Ascending aorta (tissue), 2 donors: Measurements from ENCODE around the gene ATP6V1B1. TPM values are rescaled to one million over a fixed set of nuclear protein-coding genes. Genes with fewer than 3 reads are reported as not detected.

Experiments used
- DNase-seq, 2 donors: peaks; one replicate each; pipeline ENCODE4 v3.0.0-alpha.2; 2019; ENCODE audit warnings: low spot score in 2 of 2
- H3K27ac ChIP-seq, 2 donors: fragments of 200-600 bp; sonication (generic); one replicate each; pipeline ENCODE4 v1.5.1; 2016 to 2017; ENCODE audit warnings: mild to moderate bottlenecking in 1 of 2
- H3K27me3 ChIP-seq: fragments of 200-600 bp; sonication (generic); one replicate; pipeline ENCODE4 v1.5.1; 2017
- H3K36me3 ChIP-seq, 2 donors: fragments of 200-600 bp; sonication (generic); one replicate each; pipeline ENCODE4 v1.5.1; 2016
- H3K4me1 ChIP-seq, 2 donors: fragments of 200-600 bp; sonication (generic); one replicate each; pipeline ENCODE4 v1.5.1; 2016 to 2017; ENCODE audit warnings: mild to moderate bottlenecking in 1 of 2
- H3K4me3 ChIP-seq, 2 donors: fragments of 200-600 bp; sonication (generic); one replicate each; pipeline ENCODE4 v1.5.1; 2016 to 2017; ENCODE audit warnings: mild to moderate bottlenecking in 1 of 2
- H3K9me3 ChIP-seq, 2 donors: fragments of 200-600 bp; sonication (generic); one replicate each; pipeline ENCODE4 v1.5.1; 2016
- intact Hi-C: fragments of 100-400 bp; cut with DNase I; formaldehyde crosslinking; loops from one replicate; pipeline ENCODE4 v1.15.1; 2023
- total RNA-seq: library from RNA; depleted of rRNA; stranded (reverse); fragments of >200 nt; gene quantifications from one replicate; pipeline ENCODE4 v1.1.0, GENCODE V29; 2016
- TF ChIP-seq, protein P1 (sequence below), 3 experiments: fragments of 200-600 bp in 2 of 3; fragments of 450-650 bp in 1 of 3; sonication (generic) in 2 of 3; IDR thresholded peaks; one replicate each; pipeline ENCODE4 v1.5.1; 2016 to 2019; ENCODE audit warnings: antibody characterized with exemption in 3 of 3, mild to moderate bottlenecking in 1 of 3, moderate library complexity in 1 of 3

ATP6V1B1 gene
- total RNA-seq, 1 donor from 2014 or later = not detected

DNA sequence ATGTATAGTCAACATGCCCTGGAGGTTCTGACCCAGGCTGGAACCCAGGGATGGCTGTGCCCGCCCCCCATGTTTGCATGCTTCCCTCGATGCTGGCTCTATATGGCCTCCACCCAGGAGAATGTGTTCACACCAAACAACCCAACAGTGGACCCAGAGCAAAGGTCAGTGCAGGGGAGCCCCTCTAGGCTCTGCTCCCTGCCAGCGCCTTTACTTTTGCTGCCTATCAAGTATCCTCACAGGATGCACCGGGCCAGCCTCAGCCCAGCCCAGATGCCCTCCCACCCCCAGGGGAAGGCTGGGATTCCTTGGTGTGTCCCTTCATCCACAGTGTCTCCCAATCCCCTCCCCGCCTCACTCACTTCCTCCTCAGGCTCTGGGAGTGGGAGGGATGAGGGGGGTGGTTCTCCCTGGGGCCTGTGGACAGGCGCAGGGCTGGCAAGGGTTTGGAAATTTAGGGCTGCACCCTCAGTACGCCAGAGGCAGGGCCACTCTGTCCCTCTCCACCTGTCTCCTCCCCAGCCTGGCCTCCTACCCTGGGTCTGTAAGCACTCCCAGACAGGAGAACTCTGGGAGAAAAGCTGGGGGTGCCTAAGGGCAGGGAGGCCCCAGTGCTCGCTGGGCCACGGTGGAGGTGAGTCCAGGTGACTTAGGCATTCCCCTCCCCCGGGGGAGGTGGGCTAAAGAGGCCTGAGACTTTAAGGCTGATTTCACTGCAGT is 2.3 kb downstream of the ATP6V1B1 start:
- intact Hi-C loops = no loop called here
- H3K36me3 ChIP-seq = no peaks in the 10 kb centered on the region
- H3K9me3 ChIP-seq = no peaks in the 10 kb centered on the region
- no peaks in the 10 kb centered on the region for H3K27me3 ChIP-seq
- H3K27ac ChIP-seq = no peak overlapping the region
- no peaks in the 10 kb centered on the region for H3K4me1 ChIP-seq
- no peak for DNase-seq
- H3K4me3 ChIP-seq = no peak overlapping the region
- TF ChIP-seq, protein P1, sequence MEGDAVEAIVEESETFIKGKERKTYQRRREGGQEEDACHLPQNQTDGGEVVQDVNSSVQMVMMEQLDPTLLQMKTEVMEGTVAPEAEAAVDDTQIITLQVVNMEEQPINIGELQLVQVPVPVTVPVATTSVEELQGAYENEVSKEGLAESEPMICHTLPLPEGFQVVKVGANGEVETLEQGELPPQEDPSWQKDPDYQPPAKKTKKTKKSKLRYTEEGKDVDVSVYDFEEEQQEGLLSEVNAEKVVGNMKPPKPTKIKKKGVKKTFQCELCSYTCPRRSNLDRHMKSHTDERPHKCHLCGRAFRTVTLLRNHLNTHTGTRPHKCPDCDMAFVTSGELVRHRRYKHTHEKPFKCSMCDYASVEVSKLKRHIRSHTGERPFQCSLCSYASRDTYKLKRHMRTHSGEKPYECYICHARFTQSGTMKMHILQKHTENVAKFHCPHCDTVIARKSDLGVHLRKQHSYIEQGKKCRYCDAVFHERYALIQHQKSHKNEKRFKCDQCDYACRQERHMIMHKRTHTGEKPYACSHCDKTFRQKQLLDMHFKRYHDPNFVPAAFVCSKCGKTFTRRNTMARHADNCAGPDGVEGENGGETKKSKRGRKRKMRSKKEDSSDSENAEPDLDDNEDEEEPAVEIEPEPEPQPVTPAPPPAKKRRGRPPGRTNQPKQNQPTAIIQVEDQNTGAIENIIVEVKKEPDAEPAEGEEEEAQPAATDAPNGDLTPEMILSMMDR (IDR thresholded peaks at IDR 0.05) = no peak

DNA sequence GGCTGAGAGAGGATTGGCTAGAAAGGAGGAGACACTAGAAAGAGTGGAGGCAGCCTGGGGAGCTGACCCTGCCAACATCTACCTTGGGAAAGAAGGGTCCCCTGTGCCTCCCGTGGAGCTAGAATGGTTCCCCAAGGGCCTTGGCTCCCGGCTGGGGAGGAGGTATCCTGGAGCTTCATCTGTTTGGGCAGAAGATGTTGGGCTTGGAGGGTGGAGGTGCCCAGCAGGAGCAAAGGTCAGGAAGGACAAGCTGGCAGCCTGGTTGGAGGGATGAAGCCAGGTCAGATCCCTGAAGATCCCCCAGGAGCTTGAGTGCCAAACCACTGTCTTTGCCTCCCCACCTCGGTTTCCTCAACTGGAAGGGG is 2.9 kb downstream of the ATP6V1B1 start:
- Histone ChIP-seq H3K36me3 (no peaks in the 10 kb centered on the region), H3K27me3 (no peaks in the 10 kb centered on the region), H3K9me3 (no peaks in the 10 kb centered on the region), H3K4me3 (no peak overlapping the region), H3K4me1 (no peaks in the 10 kb centered on the region), H3K27ac (no peak overlapping the region)
- TF ChIP-seq, protein P1 (IDR thresholded peaks at IDR 0.05) = no peak
- intact Hi-C loops = no loop called here
- DNase-seq = no peak

DNA sequence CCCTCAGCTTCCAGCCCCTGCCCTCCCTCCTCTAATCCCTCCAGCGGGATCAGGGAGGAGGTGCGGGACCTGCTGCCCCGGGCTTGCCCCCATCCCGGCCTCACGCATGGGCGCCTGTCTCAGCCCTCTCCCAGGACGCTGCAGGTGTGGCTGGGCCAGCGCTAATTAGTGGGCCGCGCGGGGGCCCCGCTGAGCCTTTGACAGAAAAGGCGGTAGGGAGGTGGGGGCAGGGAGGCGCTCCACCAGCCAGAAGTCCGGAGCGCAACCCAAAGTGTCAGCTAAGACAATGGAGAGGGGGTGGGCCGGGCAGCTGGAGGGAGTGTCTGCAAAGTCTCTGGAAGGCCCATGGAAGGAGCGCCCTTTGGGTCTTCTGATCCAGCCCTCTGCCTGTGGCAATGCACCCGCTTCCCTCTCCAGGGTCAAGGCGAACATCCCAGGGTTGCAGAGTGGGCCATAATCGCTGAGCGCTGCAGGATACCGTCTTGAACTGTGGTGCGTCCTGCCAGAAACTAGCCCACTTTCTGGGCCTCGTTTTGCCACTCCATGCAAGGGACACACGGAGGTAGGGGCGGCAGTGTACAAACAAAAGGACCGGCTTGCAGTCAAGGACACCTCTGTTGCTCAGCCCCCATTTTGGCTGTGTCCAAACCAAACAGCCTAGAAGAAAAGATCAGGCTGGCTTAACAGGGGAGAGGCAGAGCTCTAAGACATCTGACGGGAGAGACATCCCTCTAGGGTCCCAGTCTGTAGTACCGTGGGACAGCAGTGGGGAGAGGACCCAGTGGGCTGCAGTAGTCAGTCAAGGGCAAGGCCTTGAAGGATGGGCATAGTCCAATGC is 3.5 kb downstream of the ATP6V1B1 start:
- Histone ChIP-seq H3K27ac (no peak overlapping the region), H3K4me1 (no peaks in the 10 kb centered on the region), H3K27me3 (no peaks in the 10 kb centered on the region), H3K9me3 (no peaks in the 10 kb centered on the region), H3K36me3 (no peaks in the 10 kb centered on the region), H3K4me3 (no peak overlapping the region)
- intact Hi-C loops = no loop called here
- no peak for DNase-seq
- TF ChIP-seq, protein P1 (IDR thresholded peaks at IDR 0.05) = no peak

DNA sequence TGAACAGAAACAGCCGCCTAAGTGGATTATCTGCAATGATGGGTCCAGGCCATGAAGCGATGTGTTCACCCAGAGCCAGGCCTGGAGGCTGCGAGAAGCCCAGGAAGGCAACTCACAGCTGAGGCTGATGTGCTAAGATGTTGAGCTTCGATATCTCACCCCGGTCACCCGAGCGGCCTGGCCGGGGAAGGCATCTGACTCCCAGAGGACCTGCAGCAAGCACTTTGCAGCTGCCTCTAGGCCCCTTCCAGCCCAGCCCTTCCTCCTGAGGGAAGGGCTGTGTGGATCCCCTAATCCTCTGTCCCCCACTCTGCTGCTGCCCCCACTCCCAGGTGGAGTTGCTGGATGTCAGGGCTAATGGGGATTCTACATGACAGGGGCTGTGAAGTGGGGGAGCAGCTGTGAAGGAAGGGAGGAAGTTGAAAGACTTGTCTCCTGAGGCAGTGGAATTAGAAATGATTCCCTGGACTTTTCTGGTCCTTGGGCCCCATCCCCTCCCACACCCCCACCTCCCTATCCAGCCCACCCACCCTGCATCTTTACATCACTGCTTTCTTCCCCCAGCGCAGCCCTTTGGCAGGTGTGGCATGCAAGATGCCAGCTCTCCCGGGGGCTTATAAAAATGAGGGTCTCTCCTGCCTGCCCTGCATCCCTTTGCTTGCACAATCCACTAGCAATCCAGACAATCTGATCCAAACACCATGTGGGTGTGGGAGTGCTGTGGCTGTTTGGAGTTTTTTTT is 4.3 kb downstream of the ATP6V1B1 start:
- Histone ChIP-seq H3K4me3 (no peak overlapping the region), H3K36me3 (no peaks in the 10 kb centered on the region), H3K27ac (no peak overlapping the region), H3K27me3 (no peaks in the 10 kb centered on the region), H3K4me1 (no peaks in the 10 kb centered on the region), H3K9me3 (no peaks in the 10 kb centered on the region)
- intact Hi-C loops = no loop called here
- DNase-seq = no peak
- TF ChIP-seq, protein P1 (IDR thresholded peaks at IDR 0.05) = no peak

DNA sequence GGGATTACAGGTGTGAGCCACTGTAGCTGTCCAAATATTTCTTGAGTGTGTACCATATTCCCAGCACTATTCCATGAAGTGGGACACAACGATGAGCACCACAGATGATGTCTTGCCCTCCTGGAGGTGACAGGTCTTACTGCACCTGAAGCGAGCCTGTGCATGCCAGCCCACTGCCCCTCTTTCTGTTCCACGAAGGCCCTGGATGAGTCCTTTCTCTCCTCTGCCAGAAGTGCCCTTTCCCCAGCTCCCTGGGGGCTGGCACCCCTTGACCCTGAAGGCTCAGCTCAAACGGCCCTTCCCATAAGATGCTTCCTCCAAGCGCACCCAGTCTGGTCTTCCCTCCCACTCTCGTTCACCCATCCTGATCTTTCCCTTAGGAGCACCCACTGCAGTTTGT is 5.5 kb downstream of the ATP6V1B1 start:
- Histone ChIP-seq H3K36me3 (no peaks in the 10 kb centered on the region), H3K4me1 (no peaks in the 10 kb centered on the region), H3K4me3 (no peak overlapping the region), H3K27ac (no peak overlapping the region), H3K27me3 (no peaks in the 10 kb centered on the region), H3K9me3 (no peaks in the 10 kb centered on the region)
- intact Hi-C loops = no loop called here
- TF ChIP-seq, protein P1 (IDR thresholded peaks at IDR 0.05) = no peak
- no peak for DNase-seq
